Measurements from ENCODE around the gene GABPA.

The GABPA gene

GRCh38 chr21:25756190-25756932 is 21.6 kb downstream of the GABPA start:
- no peak overlapping the region for H2BK12ac ChIP-seq (ENCODE audit: low read length)
- H3K79me1 ChIP-seq (ENCODE audit: low read length) = no peaks in the 10 kb centered on the region
- H4K91ac ChIP-seq (ENCODE audit: low read depth, low read length) = no peak overlapping the region
- H2AK5ac ChIP-seq (ENCODE audit: low read length) = no peak overlapping the region
- H2AFZ ChIP-seq (ENCODE audit: insufficient read depth, low read length, poor library complexity) = no peak overlapping the region
- H3K4me2 ChIP-seq (ENCODE audit: low read length) = no peak overlapping the region
- no peak overlapping the region for H3K4me3 ChIP-seq (ENCODE audit: low read depth, low read length)
- H3K23ac ChIP-seq (ENCODE audit: low read length) = no peak overlapping the region
- no peak overlapping the region for H3K18ac ChIP-seq (ENCODE audit: low read length)
- DNase-seq = no peak
- no peak overlapping the region for H2BK5ac ChIP-seq (ENCODE audit: low read depth, low read length, poor library complexity)
- H3K14ac ChIP-seq (ENCODE audit: low read length) = no peak overlapping the region
- no peaks in the 10 kb centered on the region for H3K79me2 ChIP-seq (ENCODE audit: control insufficient read depth, insufficient read depth, low read length, poor library complexity)
- H3K4ac ChIP-seq (ENCODE audit: low read depth, low read length) = no peak overlapping the region
- no peak overlapping the region for H2BK120ac ChIP-seq (ENCODE audit: insufficient read depth, low read length, poor library complexity)
- no CpG with 5 or more reads among the region's 6 CpGs for WGBS (ENCODE audit: extremely low coverage, insufficient coverage, insufficient read length)
- H3K36me3 ChIP-seq (ENCODE audit: control insufficient read depth in 1 of 2, insufficient read depth in 2 of 2, low read length in 2 of 2) = peaks cover 3 to 10% of the 10 kb centered on the region in 2 experiments
- no peak overlapping the region for H3K9ac ChIP-seq (ENCODE audit: low read length)
- H3K27me3 ChIP-seq (ENCODE audit: insufficient read depth, low read length) = no peaks in the 10 kb centered on the region
- no peaks in the 10 kb centered on the region for H3K4me1 ChIP-seq (ENCODE audit: control insufficient read depth in 1 of 2, insufficient read depth in 2 of 2, low read length in 2 of 2)
- H3K9me3 ChIP-seq (ENCODE audit: insufficient read depth, low read depth, low read length) = no peaks in the 10 kb centered on the region
- no peak overlapping the region for H3K27ac ChIP-seq (ENCODE audit: low read depth, low read length)
- no peak overlapping the region for H4K12ac ChIP-seq (ENCODE audit: low read depth, low read length)
- no peak overlapping the region for H4K8ac ChIP-seq (ENCODE audit: low read depth, low read length)

- Histone ChIP-seq H3K4me1 (ENCODE audit: control insufficient read depth in 1 of 2, insufficient read depth in 2 of 2, low read length in 2 of 2) (no peaks in the 10 kb centered on the region), H3K79me1 (ENCODE audit: low read length) (no peaks in the 10 kb centered on the region), H4K8ac (ENCODE audit: low read depth, low read length) (no peak overlapping the region), H3K27ac (ENCODE audit: low read depth, low read length) (no peak overlapping the region), H2BK5ac (ENCODE audit: low read depth, low read length, poor library complexity) (no peak overlapping the region), H3K14ac (ENCODE audit: low read length) (no peak overlapping the region), H3K79me2 (ENCODE audit: control insufficient read depth, insufficient read depth, low read length, poor library complexity) (no peaks in the 10 kb centered on the region), H2BK120ac (ENCODE audit: insufficient read depth, low read length, poor library complexity) (no peak overlapping the region), H4K12ac (ENCODE audit: low read depth, low read length) (no peak overlapping the region), H3K9me3 (ENCODE audit: insufficient read depth, low read depth, low read length) (no peaks in the 10 kb centered on the region), H3K36me3 (ENCODE audit: control insufficient read depth in 1 of 2, insufficient read depth in 2 of 2, low read length in 2 of 2) (peaks cover 3 to 10% of the 10 kb centered on the region in 2 experiments), H3K27me3 (ENCODE audit: insufficient read depth, low read length) (no peaks in the 10 kb centered on the region), H2BK12ac (ENCODE audit: low read length) (no peak overlapping the region), H4K91ac (ENCODE audit: low read depth, low read length) (no peak overlapping the region), H3K9ac (ENCODE audit: low read length) (no peak overlapping the region), H2AFZ (ENCODE audit: insufficient read depth, low read length, poor library complexity) (no peak overlapping the region), H3K4me3 (ENCODE audit: low read depth, low read length) (no peak overlapping the region), H3K4ac (ENCODE audit: low read depth, low read length) (no peak overlapping the region), H3K18ac (ENCODE audit: low read length) (no peak overlapping the region), H2AK5ac (ENCODE audit: low read length) (no peak overlapping the region), H3K23ac (ENCODE audit: low read length) (no peak overlapping the region), H3K4me2 (ENCODE audit: low read length) (no peak overlapping the region)
- DNase-seq = no peak
These were observed 22.8 kb downstream of the GABPA start for GRCh38 chr21:25757531-25757930.

GRCh38 chr21:25759573-25759972 is 24.8 kb downstream of the GABPA start:
- Histone ChIP-seq H3K18ac (ENCODE audit: low read length) (no peak overlapping the region), H3K36me3 (ENCODE audit: control insufficient read depth in 1 of 2, insufficient read depth in 2 of 2, low read length in 2 of 2) (peaks cover 3 to 11% of the 10 kb centered on the region in 2 experiments), H3K9ac (ENCODE audit: low read length) (no peak overlapping the region), H3K9me3 (ENCODE audit: insufficient read depth, low read depth, low read length) (no peaks in the 10 kb centered on the region), H3K79me1 (ENCODE audit: low read length) (no peaks in the 10 kb centered on the region), H4K91ac (ENCODE audit: low read depth, low read length) (no peak overlapping the region), H2AFZ (ENCODE audit: insufficient read depth, low read length, poor library complexity) (no peak overlapping the region), H4K12ac (ENCODE audit: low read depth, low read length) (no peak overlapping the region), H3K79me2 (ENCODE audit: control insufficient read depth, insufficient read depth, low read length, poor library complexity) (no peaks in the 10 kb centered on the region), H3K4ac (ENCODE audit: low read depth, low read length) (no peak overlapping the region), H3K4me2 (ENCODE audit: low read length) (no peak overlapping the region), H3K27me3 (ENCODE audit: insufficient read depth, low read length) (no peaks in the 10 kb centered on the region), H2BK5ac (ENCODE audit: low read depth, low read length, poor library complexity) (no peak overlapping the region), H2BK120ac (ENCODE audit: insufficient read depth, low read length, poor library complexity) (no peak overlapping the region), H2AK5ac (ENCODE audit: low read length) (no peak overlapping the region), H4K8ac (ENCODE audit: low read depth, low read length) (no peak overlapping the region), H3K4me3 (ENCODE audit: low read depth, low read length) (no peak overlapping the region), H3K27ac (ENCODE audit: low read depth, low read length) (no peak overlapping the region), H2BK12ac (ENCODE audit: low read length) (no peak overlapping the region), H3K14ac (ENCODE audit: low read length) (no peak overlapping the region), H3K4me1 (ENCODE audit: control insufficient read depth in 1 of 2, insufficient read depth in 2 of 2, low read length in 2 of 2) (no peaks in the 10 kb centered on the region), H3K23ac (ENCODE audit: low read length) (no peak overlapping the region)
- no peak for DNase-seq
- no CpG with 5 or more reads among the region's 1 CpG for WGBS (ENCODE audit: extremely low coverage, insufficient coverage, insufficient read length)

GRCh38 chr21:25760061-25760460 is 25.3 kb downstream of the GABPA start:
- Histone ChIP-seq H2AFZ (ENCODE audit: insufficient read depth, low read length, poor library complexity) (no peak overlapping the region), H3K4me3 (ENCODE audit: low read depth, low read length) (no peak overlapping the region), H4K91ac (ENCODE audit: low read depth, low read length) (no peak overlapping the region), H3K4me2 (ENCODE audit: low read length) (no peak overlapping the region), H3K36me3 (ENCODE audit: control insufficient read depth in 1 of 2, insufficient read depth in 2 of 2, low read length in 2 of 2) (peaks cover 3 to 11% of the 10 kb centered on the region in 2 experiments), H2BK12ac (ENCODE audit: low read length) (no peak overlapping the region), H2BK120ac (ENCODE audit: insufficient read depth, low read length, poor library complexity) (no peak overlapping the region), H3K79me2 (ENCODE audit: control insufficient read depth, insufficient read depth, low read length, poor library complexity) (no peaks in the 10 kb centered on the region), H4K12ac (ENCODE audit: low read depth, low read length) (no peak overlapping the region), H3K18ac (ENCODE audit: low read length) (no peak overlapping the region), H3K14ac (ENCODE audit: low read length) (no peak overlapping the region), H4K8ac (ENCODE audit: low read depth, low read length) (no peak overlapping the region), H3K4me1 (ENCODE audit: control insufficient read depth in 1 of 2, insufficient read depth in 2 of 2, low read length in 2 of 2) (no peaks in the 10 kb centered on the region), H3K27me3 (ENCODE audit: insufficient read depth, low read length) (no peaks in the 10 kb centered on the region), H3K9ac (ENCODE audit: low read length) (no peak overlapping the region), H3K27ac (ENCODE audit: low read depth, low read length) (no peak overlapping the region), H3K79me1 (ENCODE audit: low read length) (no peaks in the 10 kb centered on the region), H3K9me3 (ENCODE audit: insufficient read depth, low read depth, low read length) (no peaks in the 10 kb centered on the region), H3K4ac (ENCODE audit: low read depth, low read length) (no peak overlapping the region), H3K23ac (ENCODE audit: low read length) (no peak overlapping the region), H2AK5ac (ENCODE audit: low read length) (no peak overlapping the region), H2BK5ac (ENCODE audit: low read depth, low read length, poor library complexity) (no peak overlapping the region)
- DNase-seq = no peak
- no CpG with 5 or more reads among the region's 3 CpGs for WGBS (ENCODE audit: extremely low coverage, insufficient coverage, insufficient read length)

All from trophoblast cell (in vitro differentiated cells and primary cell).